Neural cell (in vitro differentiated cells): ENCODE data around the gene ZNF383. TPM values are rescaled to one million over a fixed set of nuclear protein-coding genes. Genes with fewer than 3 reads are reported as not detected.
"Not testable (repeated sequence)": the region's sequence is repeated elsewhere in the genome, so short reads cannot be mapped to it uniquely, and the experiment has no call there.

Source experiments
- H2AFZ ChIP-seq: fragments of 200-600, 300-800 bp; sonication (generic), shearing (Covaris generic); 2 replicates; pipeline ENCODE4 v1.6.0; 2014; ENCODE audit warnings: low read depth, mild to moderate bottlenecking, antibody characterized with exemption, low read length, moderate library complexity
- H3F3A ChIP-seq: fragments of 200-600 bp; shearing (Covaris generic); 2 replicates; pipeline ENCODE4 v1.6.1; 2016; ENCODE audit warnings: mild to moderate bottlenecking, moderate library complexity, mixed read lengths, antibody characterized with exemption, low read length; ENCODE audit not compliant: insufficient read depth, poor library complexity, severe bottlenecking
- H3K27ac ChIP-seq: fragments of 200-600, 300-800 bp; sonication (generic), shearing (Covaris generic); 2 replicates; pipeline ENCODE4 v1.5.1; 2014; ENCODE audit warnings: mild to moderate bottlenecking, low read length, moderate library complexity
- H3K27me3 ChIP-seq: fragments of 300-800, 200-600 bp; sonication (generic), shearing (Covaris generic); 2 replicates; pipeline ENCODE4 v1.6.0; 2014; ENCODE audit warnings: mild to moderate bottlenecking, low read depth, low read length, moderate library complexity; ENCODE audit not compliant: insufficient read depth
- H3K36me3 ChIP-seq: fragments of 300-800, 200-600 bp; sonication (generic), shearing (Covaris generic); 2 replicates; pipeline ENCODE4 v1.5.1; 2014; ENCODE audit warnings: mild to moderate bottlenecking, antibody characterized with exemption, low read length, moderate library complexity; ENCODE audit not compliant: insufficient read depth
- H3K4me2 ChIP-seq: fragments of 300-800, 200-600 bp; sonication (generic), shearing (Covaris generic); 2 replicates; pipeline ENCODE4 v1.6.0; 2014; ENCODE audit warnings: mild to moderate bottlenecking, low read length
- H3K4me3 ChIP-seq: fragments of 300-800, 200-600 bp; sonication (generic), shearing (Covaris generic); 2 replicates; pipeline ENCODE4 v1.5.1; 2014; ENCODE audit warnings: mild to moderate bottlenecking, low read length, moderate library complexity
- H3K79me2 ChIP-seq: fragments of 200-600 bp; shearing (Covaris generic); replicated peaks from 2 replicates; pipeline ENCODE4 v1.6.0; 2014; ENCODE audit warnings: mild to moderate bottlenecking, low read length, moderate library complexity; ENCODE audit not compliant: insufficient read depth
- H3K9ac ChIP-seq: fragments of 300-800, 200-600 bp; sonication (generic), shearing (Covaris generic); 2 replicates; pipeline ENCODE4 v1.6.1; 2016; ENCODE audit warnings: mild to moderate bottlenecking, low read length, mixed read lengths
- H3K9me2 ChIP-seq: fragments of 200-600 bp; shearing (Covaris generic); 2 replicates; pipeline ENCODE4 v1.6.1; 2016; ENCODE audit warnings: mild to moderate bottlenecking, low read length, mixed read lengths; ENCODE audit not compliant: insufficient read depth
- H3K9me3 ChIP-seq: fragments of 200-600, 300-800 bp; sonication (generic), shearing (Covaris generic); 2 replicates; pipeline ENCODE4 v1.6.1; 2016; ENCODE audit warnings: mild to moderate bottlenecking, mixed run types, low read length, moderate library complexity, mixed read lengths
- H4K20me1 ChIP-seq: fragments of 200-600 bp; shearing (Covaris generic); 2 replicates; pipeline ENCODE4 v1.6.1; 2016; ENCODE audit warnings: mild to moderate bottlenecking, mixed run types; ENCODE audit not compliant: insufficient read depth
- EP300 ChIP-seq: fragments of 450-650 bp; conservative IDR thresholded peaks from 2 replicates; pipeline ENCODE4 v1.6.1; 2014; ENCODE audit warnings: antibody characterized with exemption, mild to moderate bottlenecking, moderate library complexity; ENCODE audit not compliant: poor library complexity, severe bottlenecking
- EZH2 ChIP-seq: fragments of 200-600, 300-800 bp; shearing (Covaris generic), sonication (generic); IDR thresholded peaks from 2 replicates; pipeline ENCODE4 v1.6.1; 2014; ENCODE audit warnings: antibody characterized with exemption, low read length, borderline replicate concordance, mild to moderate bottlenecking; ENCODE audit not compliant: insufficient read depth, poor library complexity, severe bottlenecking
- MXI1 ChIP-seq: fragments of 450-650 bp; conservative IDR thresholded peaks from 2 replicates; pipeline ENCODE4 v1.6.1; 2014; ENCODE audit warnings: antibody characterized with exemption, mild to moderate bottlenecking; ENCODE audit not compliant: poor library complexity, severe bottlenecking
- POLR2AphosphoS5 ChIP-seq: IDR thresholded peaks from 2 replicates; pipeline ENCODE4 v1.6.1; 2012
- RAD21 ChIP-seq: fragments of 450-650 bp; conservative IDR thresholded peaks from 2 replicates; pipeline ENCODE4 v1.6.1; 2014; ENCODE audit warnings: antibody characterized with exemption, mild to moderate bottlenecking, moderate library complexity
- SMC3 ChIP-seq: fragments of 450-650 bp; conservative IDR thresholded peaks from 2 replicates; pipeline ENCODE4 v1.6.1; 2014; ENCODE audit warnings: antibody characterized with exemption, mild to moderate bottlenecking, moderate library complexity; ENCODE audit not compliant: poor library complexity
- TAF1 ChIP-seq: IDR thresholded peaks from 2 replicates; pipeline ENCODE4 v1.6.1; 2012; ENCODE audit warnings: low read depth
- polyA plus RNA-seq: library from polyadenylated mRNA; depleted of rRNA; stranded (reverse); fragments of >200 nt; gene quantifications from 2 replicates; pipeline ENCODE4 v1.2.3, GENCODE V29; 2014
- TF ChIP-seq, protein P1 (sequence below): IDR thresholded peaks from 2 replicates; pipeline ENCODE4 v1.6.1; 2012; ENCODE audit warnings: borderline replicate concordance
- TF ChIP-seq, protein P2 (sequence below): fragments of 450-650 bp; IDR thresholded peaks from 2 replicates; pipeline ENCODE4 v1.5.1; 2014; ENCODE audit warnings: antibody characterized with exemption, mild to moderate bottlenecking, moderate library complexity; ENCODE audit not compliant: poor library complexity, severe bottlenecking

The ZNF383 gene
- polyA plus RNA-seq, 1 donor from 2014 or later, result 10.3 TPM

DNA sequence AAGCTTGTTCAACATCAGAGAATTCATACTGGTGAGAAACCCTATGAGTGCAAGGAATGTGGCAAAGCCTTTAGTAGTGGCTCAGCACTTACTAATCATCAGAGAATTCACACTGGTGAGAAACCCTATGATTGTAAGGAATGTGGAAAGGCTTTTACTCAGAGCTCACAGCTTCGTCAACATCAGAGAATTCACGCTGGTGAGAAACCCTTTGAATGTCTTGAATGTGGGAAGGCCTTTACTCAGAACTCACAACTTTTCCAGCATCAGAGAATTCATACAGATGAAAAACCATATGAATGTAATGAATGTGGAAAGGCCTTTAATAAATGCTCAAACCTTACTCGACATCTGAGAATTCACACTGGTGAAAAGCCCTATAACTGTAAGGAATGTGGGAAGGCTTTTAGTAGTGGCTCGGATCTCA lies 25.2 kb downstream of the ZNF383 start:
- Histone ChIP-seq H3K27ac (no peak overlapping the region), H4K20me1 (no peaks in the 10 kb centered on the region), H3K9ac (no peak overlapping the region), H3K9me2 (no peaks in the 10 kb centered on the region), H3K4me3 (no peak overlapping the region), H3K36me3 (peaks cover 39% of the 10 kb centered on the region), H3K4me2 (no peak overlapping the region), H3K79me2 (no peaks in the 10 kb centered on the region), H3K27me3 (no peaks in the 10 kb centered on the region), H3K9me3 (peaks cover 34% of the 10 kb centered on the region), H2AFZ (no peak overlapping the region), H3F3A (no peaks in the 10 kb centered on the region)
- TF ChIP-seq EZH2 (no peak), SMC3 (no peak), RAD21 (no peak), TAF1 (no peak), MXI1 (no peak)
- TF ChIP-seq, protein P1, sequence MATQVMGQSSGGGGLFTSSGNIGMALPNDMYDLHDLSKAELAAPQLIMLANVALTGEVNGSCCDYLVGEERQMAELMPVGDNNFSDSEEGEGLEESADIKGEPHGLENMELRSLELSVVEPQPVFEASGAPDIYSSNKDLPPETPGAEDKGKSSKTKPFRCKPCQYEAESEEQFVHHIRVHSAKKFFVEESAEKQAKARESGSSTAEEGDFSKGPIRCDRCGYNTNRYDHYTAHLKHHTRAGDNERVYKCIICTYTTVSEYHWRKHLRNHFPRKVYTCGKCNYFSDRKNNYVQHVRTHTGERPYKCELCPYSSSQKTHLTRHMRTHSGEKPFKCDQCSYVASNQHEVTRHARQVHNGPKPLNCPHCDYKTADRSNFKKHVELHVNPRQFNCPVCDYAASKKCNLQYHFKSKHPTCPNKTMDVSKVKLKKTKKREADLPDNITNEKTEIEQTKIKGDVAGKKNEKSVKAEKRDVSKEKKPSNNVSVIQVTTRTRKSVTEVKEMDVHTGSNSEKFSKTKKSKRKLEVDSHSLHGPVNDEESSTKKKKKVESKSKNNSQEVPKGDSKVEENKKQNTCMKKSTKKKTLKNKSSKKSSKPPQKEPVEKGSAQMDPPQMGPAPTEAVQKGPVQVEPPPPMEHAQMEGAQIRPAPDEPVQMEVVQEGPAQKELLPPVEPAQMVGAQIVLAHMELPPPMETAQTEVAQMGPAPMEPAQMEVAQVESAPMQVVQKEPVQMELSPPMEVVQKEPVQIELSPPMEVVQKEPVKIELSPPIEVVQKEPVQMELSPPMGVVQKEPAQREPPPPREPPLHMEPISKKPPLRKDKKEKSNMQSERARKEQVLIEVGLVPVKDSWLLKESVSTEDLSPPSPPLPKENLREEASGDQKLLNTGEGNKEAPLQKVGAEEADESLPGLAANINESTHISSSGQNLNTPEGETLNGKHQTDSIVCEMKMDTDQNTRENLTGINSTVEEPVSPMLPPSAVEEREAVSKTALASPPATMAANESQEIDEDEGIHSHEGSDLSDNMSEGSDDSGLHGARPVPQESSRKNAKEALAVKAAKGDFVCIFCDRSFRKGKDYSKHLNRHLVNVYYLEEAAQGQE, result no peak
- TF ChIP-seq, protein P2, sequence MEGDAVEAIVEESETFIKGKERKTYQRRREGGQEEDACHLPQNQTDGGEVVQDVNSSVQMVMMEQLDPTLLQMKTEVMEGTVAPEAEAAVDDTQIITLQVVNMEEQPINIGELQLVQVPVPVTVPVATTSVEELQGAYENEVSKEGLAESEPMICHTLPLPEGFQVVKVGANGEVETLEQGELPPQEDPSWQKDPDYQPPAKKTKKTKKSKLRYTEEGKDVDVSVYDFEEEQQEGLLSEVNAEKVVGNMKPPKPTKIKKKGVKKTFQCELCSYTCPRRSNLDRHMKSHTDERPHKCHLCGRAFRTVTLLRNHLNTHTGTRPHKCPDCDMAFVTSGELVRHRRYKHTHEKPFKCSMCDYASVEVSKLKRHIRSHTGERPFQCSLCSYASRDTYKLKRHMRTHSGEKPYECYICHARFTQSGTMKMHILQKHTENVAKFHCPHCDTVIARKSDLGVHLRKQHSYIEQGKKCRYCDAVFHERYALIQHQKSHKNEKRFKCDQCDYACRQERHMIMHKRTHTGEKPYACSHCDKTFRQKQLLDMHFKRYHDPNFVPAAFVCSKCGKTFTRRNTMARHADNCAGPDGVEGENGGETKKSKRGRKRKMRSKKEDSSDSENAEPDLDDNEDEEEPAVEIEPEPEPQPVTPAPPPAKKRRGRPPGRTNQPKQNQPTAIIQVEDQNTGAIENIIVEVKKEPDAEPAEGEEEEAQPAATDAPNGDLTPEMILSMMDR, result no peak

DNA sequence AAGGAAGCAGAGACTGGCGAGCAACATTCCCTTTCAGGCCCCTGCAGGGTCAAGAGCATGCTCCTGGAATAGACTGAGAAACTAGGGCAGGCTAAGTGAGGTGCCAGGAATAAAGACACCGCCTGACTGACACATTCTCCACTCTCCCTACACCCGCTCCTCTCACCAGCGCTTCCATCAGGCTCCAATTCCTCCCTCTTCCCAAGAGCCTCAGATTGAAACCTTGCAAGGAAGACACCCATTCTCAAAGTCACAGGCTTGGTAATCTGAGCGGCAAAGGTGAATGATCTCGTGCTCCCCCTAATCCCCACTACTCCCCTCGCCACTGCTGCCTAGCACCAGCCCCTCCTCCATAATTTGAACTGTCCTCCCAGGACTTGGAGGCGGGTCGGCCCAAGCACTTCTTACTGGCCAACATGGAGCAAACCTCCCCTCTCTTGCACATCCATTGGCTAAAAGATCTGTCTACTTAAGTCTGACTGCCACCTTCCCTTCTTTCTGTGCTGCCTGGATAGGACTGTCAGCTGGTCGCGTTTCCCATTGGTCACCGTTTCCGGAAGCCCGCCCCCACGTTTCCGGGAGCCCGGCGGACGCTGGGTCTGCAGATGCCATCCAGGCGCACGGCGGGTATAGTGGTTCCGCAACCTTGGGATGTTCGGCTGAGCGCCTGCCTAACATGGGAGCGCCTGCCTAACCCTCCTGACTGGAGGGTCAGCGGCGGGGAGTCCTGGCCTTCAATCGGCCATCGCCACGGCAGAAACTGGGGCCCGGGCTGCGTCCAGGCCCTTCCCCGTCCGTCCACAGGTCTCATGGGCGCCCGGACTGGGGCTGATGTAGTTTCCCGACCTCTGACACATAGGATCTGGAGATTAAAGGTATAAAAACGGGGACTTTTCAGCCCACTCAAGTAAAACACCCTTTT lies 33.6 kb downstream of the ZNF383 start:
- Histone ChIP-seq H2AFZ (no peak overlapping the region), H3K79me2 (no peaks in the 10 kb centered on the region), H3K9ac (no peak overlapping the region), H3F3A (no peaks in the 10 kb centered on the region), H3K27me3 (no peaks in the 10 kb centered on the region), H3K36me3 (no peaks in the 10 kb centered on the region), H3K4me2 (no peak overlapping the region), H3K4me3 (no peak overlapping the region), H3K9me3 (peaks cover 5% of the 10 kb centered on the region), H3K27ac (no peak overlapping the region), H4K20me1 (no peaks in the 10 kb centered on the region), H3K9me2 (no peaks in the 10 kb centered on the region)
- TF ChIP-seq EP300 (no peak), SMC3 (no peak), RAD21 (no peak), MXI1 (no peak), POLR2AphosphoS5 (no peak), TAF1 (no peak), EZH2 (no peak)
- TF ChIP-seq, protein P1, result no peak
- TF ChIP-seq, protein P2, result no peak

DNA sequence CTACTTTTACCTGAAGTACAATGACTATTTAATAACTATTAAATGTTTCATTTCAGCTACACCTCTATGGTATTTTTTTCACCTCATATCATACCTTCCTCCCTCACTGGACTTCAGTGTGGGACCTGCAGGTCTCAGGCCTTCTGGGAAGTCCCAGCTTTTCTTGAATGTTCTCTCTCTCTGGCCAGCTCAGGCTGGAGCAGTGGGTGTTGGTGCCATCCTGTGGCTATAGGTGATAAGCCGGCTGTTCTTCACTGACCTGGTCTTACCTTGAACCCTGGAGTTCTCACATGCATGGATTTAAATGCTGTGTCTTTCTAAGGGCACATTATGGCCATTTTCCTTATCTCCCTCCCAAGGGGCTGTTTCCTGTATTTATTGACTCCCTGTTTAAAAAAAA lies 45.0 kb downstream of the ZNF383 start:
- not testable (repeated sequence) for H3K4me3 ChIP-seq, H3K36me3 ChIP-seq, H3K9me3 ChIP-seq, H2AFZ ChIP-seq, H3K4me2 ChIP-seq, H3K9me2 ChIP-seq, H3K79me2 ChIP-seq, H3K27me3 ChIP-seq, H3K27ac ChIP-seq, H3F3A ChIP-seq, H4K20me1 ChIP-seq, H3K9ac ChIP-seq
